Stimulated activated CD8-positive, alpha-beta memory T cell treated with anti-CD3 and anti-CD28 coated beads, Interleukin-15, amount 100 ng/mL, for 4 hours (primary cell): ENCODE data around the gene PUS10.
"Not testable (repeated sequence)": the region's sequence is repeated elsewhere in the genome, so short reads cannot be mapped to it uniquely, and the experiment has no call there.

Experiments
- DNase-seq, 2 donors: peaks; one replicate each; pipeline ENCODE4 v3.0.0-alpha.2; 2020; ENCODE audit warnings: low read depth in 2 of 2

Gene PUS10

GRCh38 chr2:61012303-61012702 lies 5.8 kb downstream of the PUS10 start:
- DNase-seq = not testable (repeated sequence)

GRCh38 chr2:61011678-61012077 lies 6.4 kb downstream of the PUS10 start:
- DNase-seq = no peak

DNA sequence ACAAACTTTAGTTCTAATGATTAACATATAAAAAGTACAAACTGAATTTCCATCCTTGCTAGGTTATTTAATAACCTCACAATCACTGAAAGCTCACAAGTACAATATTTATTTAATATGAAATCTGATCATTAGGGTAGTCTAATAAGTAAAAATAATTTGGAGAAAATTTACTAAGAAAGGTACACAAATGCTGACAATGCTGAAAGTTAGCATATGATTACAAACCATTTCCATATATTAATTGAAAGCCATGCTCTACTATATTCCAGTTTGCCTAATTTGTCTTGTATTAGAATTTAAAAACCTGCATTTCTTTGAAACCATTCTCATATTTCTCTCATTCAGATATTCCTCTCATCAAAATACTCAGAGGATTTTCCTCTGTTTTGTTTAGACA lies 8.7 kb downstream of the PUS10 start:
- no peak for DNase-seq

GRCh38 chr2:61006486-61007105 lies 11.5 kb downstream of the PUS10 start:
- DNase-seq = no peak

GRCh38 chr2:61005736-61006135 lies 12.3 kb downstream of the PUS10 start:
- no peak for DNase-seq

- no peak for DNase-seq
Measured at GRCh38 chr2:60998628-60999545, 19.2 kb downstream of the PUS10 start.

GRCh38 chr2:60994131-60994530 lies 23.9 kb downstream of the PUS10 start:
- DNase-seq = no peak

GRCh38 chr2:60992985-60993392 lies 25.1 kb downstream of the PUS10 start:
- no peak for DNase-seq

DNA sequence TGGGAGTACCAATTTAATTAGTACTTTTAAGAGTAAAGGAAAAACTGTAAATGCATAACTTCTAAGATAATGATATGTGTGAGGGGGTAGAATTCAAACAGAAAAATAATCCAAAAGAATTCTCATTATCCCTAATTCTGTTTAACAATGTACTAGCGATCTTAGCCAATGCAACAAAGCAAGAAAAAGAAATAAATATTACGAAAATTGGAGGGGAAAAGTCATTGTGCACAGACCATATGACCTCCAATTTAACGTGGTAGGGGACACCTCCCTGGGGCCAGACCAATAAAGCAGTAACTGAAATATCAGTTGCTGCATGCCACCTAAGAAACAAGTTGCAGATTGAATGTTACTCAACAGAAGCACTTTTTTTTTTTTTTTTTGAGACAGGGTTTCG lies 26.4 kb downstream of the PUS10 start:
- no peak for DNase-seq

GRCh38 chr2:60989259-60989658 lies 28.8 kb downstream of the PUS10 start:
- DNase-seq = no peak

GRCh38 chr2:60987656-60988055 lies 30.4 kb downstream of the PUS10 start:
- not testable (repeated sequence) for DNase-seq

- DNase-seq = no peak
Measured at GRCh38 chr2:60987041-60987440, 31.0 kb downstream of the PUS10 start.

GRCh38 chr2:60984720-60985119 lies 33.3 kb downstream of the PUS10 start:
- no peak for DNase-seq

DNA sequence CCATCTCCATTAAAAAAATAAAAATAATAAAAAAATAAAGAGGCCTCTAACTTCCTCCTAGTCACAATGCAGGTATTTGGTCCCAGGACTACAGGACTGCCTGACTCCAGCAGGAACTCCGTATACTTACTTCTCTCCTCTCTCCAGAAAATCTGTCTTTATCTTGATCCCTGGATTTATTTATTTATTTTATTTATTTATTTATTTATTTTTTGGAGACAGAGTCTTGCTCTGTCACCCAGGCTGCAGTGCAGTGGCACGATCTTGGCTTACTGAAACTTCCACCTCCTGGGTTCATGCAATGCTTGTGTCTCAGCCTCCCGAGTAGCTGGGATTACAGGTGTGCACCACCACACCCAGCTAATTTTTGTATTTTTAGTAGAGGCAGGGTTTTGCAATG lies 36.0 kb downstream of the PUS10 start:
- not testable (repeated sequence) for DNase-seq

- no peak for DNase-seq
Measured at GRCh38 chr2:60980071-60980815, 37.8 kb downstream of the PUS10 start.

DNA sequence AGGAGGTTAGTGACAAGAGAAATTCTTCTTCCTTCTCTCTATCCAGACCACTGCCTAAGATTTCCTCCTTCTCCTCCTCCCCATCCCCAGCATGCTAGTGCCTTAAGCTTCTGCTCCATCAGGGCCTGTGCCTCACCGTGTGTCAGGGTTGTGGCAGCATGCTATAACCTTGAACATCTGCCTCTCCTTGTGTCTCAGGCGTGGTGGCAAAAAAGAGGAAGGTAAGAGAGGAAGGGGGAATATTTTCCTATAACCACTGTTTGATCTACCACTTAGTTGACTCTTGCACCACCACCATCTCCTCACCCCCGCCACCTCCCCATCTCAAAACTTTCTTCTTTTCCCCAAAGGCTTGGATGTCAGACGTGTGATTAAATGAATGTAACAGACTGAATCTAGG lies 38.8 kb downstream of the PUS10 start:
- DNase-seq = no peak

- no peak for DNase-seq
Measured at GRCh38 chr2:60977562-60977895, 40.5 kb downstream of the PUS10 start.

DNA sequence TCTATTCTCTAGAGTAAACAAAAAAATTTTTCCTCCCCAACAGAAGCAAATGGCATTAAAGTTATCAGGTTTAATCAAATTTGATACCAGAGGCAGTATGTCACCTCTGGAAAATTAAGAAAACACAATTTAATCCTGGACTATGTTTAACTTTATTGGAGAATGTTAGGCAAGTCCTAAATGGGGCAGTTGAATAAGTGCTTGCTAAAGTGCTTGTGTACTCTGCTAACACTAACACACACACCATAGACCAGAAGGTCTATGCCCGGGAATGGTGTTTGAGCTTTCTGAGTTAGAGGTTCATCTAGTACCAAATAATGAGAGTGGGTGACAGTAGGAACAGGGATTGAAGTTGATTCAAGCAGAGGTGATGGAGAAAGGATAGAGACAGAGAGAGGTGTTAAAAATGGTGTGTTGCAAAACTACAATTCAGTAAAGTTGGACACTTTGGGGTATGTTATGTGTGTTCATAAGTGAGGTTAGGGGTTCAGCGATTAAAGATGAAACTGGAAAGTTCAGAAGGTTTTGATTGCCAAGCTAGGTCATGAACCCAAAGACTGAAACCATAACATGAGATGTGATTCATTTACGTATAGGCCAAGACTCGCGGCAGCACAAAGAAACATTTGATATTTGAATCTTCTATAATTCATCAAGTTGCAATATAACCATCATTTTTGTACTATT lies 41.0 kb downstream of the PUS10 start:
- DNase-seq = no peak

DNA sequence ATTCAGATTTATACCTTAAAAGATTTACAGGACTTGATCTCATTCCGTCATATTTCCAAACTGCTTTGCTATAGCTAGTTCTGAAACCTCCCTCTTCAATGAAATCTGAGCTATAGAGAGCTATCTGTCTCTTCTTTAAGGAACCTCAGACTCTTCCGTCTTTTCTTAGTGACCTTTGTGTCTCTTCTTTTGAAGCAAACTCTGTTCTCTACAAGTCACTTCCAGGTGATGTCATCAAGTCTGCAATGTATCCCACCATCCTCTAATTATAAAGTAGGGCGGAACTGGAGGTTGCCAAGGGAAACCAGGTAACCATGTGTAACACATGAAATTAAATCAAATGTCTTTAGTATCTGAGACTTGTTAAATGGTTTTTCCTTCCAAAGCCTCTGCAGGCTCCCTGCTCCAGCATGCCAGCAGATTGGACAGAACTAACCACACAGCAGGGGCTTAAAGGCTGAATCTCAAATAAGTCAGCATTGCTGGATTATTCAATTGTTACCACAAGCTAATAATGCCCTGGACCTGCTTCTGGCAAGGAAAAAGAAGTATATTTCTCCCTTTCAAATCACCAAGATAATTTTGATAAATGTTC lies 41.7 kb downstream of the PUS10 start:
- DNase-seq = no peak

GRCh38 chr2:60974652-60975051 lies 43.4 kb downstream of the PUS10 start:
- no peak for DNase-seq

GRCh38 chr2:60973705-60974104 lies 44.4 kb downstream of the PUS10 start:
- no peak for DNase-seq
